ENCODE measurements around the gene LRRK1.

DNA sequence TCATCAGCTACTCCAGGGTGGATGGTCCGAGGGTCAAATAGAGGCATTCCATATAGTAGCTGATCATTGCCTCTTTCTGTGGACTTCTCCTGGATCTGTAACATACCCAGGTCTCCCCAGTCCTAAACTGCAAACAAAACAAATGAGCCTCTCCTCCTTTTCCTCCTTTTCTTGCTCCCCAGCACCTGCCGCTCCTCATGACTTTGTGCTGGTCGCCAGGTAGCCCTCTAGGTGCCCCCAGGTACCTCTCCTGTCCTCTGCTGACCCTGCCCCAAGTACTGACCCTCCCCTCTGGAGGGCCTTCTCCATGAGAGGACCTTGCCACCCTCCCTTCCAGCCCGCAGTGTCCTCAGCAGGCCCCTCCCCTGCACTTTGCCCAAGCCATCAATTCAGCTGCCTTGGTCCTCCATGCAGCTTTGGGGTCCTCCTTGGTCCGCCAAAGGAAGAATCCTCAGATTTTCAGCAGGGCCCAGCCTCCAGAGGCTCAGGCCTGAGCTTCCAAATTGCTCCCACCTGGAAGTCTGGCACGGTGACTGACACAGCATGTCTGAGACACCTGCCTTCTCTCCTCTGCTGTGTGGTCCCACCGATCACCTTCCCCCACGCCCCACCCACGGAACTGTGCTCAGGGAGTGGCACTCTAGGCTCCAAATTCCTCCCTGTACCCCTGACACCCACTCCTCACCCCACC is 111.0 kb downstream of the LRRK1 start:
- no peak for TF ChIP-seq POLR2A (IDR thresholded peaks at IDR 0.05)
- TF ChIP-seq, protein P1, sequence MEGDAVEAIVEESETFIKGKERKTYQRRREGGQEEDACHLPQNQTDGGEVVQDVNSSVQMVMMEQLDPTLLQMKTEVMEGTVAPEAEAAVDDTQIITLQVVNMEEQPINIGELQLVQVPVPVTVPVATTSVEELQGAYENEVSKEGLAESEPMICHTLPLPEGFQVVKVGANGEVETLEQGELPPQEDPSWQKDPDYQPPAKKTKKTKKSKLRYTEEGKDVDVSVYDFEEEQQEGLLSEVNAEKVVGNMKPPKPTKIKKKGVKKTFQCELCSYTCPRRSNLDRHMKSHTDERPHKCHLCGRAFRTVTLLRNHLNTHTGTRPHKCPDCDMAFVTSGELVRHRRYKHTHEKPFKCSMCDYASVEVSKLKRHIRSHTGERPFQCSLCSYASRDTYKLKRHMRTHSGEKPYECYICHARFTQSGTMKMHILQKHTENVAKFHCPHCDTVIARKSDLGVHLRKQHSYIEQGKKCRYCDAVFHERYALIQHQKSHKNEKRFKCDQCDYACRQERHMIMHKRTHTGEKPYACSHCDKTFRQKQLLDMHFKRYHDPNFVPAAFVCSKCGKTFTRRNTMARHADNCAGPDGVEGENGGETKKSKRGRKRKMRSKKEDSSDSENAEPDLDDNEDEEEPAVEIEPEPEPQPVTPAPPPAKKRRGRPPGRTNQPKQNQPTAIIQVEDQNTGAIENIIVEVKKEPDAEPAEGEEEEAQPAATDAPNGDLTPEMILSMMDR (IDR thresholded peaks at IDR 0.05), result no peak
